Esophagus squamous epithelium (tissue), 4 donors: ENCODE data around the gene CENPA.

Source experiments
- POLR2A ChIP-seq, 4 donors: fragments of 450-650 bp; IDR thresholded peaks; one replicate each; pipeline ENCODE4 v1.6.1; 2017; ENCODE audit warnings: antibody characterized with exemption in 4 of 4, mild to moderate bottlenecking in 4 of 4, moderate library complexity in 3 of 4
- TF ChIP-seq, protein P1 (sequence below), 6 experiments: fragments of 450-650 bp in 4 of 6; fragments of 200-600 bp in 2 of 6; sonication (generic) in 2 of 6; IDR thresholded peaks; one replicate each; pipeline ENCODE4 v1.5.1; 2016 to 2019; ENCODE audit warnings: antibody characterized with exemption in 6 of 6, mild to moderate bottlenecking in 4 of 6, moderate library complexity in 4 of 6

DNA sequence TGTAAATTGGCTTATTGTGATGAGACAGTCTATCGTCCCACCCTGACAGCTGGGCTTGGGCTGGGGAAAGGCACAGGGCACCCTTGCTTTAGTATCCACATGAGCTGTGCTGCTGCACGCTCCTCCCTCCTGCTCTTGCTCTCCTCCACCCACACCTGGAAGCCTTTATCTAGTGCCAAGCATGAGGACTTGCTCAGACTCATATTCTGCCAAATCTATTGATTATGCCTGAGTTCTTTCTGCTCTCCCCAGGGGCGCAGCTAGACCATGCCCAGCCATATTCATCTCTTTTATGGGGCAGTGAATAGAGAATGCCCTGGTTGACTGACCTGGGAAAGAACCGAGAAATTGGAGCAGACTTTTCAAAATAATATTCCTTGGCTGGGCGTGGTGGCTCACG is 33.1 kb downstream of the CENPA start:
- TF ChIP-seq, protein P1, sequence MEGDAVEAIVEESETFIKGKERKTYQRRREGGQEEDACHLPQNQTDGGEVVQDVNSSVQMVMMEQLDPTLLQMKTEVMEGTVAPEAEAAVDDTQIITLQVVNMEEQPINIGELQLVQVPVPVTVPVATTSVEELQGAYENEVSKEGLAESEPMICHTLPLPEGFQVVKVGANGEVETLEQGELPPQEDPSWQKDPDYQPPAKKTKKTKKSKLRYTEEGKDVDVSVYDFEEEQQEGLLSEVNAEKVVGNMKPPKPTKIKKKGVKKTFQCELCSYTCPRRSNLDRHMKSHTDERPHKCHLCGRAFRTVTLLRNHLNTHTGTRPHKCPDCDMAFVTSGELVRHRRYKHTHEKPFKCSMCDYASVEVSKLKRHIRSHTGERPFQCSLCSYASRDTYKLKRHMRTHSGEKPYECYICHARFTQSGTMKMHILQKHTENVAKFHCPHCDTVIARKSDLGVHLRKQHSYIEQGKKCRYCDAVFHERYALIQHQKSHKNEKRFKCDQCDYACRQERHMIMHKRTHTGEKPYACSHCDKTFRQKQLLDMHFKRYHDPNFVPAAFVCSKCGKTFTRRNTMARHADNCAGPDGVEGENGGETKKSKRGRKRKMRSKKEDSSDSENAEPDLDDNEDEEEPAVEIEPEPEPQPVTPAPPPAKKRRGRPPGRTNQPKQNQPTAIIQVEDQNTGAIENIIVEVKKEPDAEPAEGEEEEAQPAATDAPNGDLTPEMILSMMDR (IDR thresholded peaks at IDR 0.05): no peak
- no peak for TF ChIP-seq POLR2A (IDR thresholded peaks at IDR 0.05)
